Colonic mucosa (tissue), 4 donors: ENCODE data around the gene MYO9A. TPM values are rescaled to one million over a fixed set of nuclear protein-coding genes. Genes with fewer than 3 reads are reported as not detected.

Experiments used
- DNase-seq: peaks from one replicate; pipeline ENCODE4 v3.0.0-alpha.2; 2020
- H3K27ac ChIP-seq: fragments of 200-600 bp; one replicate; pipeline ENCODE4 v1.8.0; 2021
- H3K27me3 ChIP-seq: fragments of 200-600 bp; one replicate; pipeline ENCODE4 v1.8.0; 2021
- H3K36me3 ChIP-seq: fragments of 200-600 bp; one replicate; pipeline ENCODE4 v1.8.0; 2021
- H3K4me1 ChIP-seq: fragments of 200-600 bp; one replicate; pipeline ENCODE4 v1.8.0; 2021; ENCODE audit warnings: mild to moderate bottlenecking
- H3K4me3 ChIP-seq: fragments of 200-600 bp; one replicate; pipeline ENCODE4 v1.8.0; 2021
- H3K9ac ChIP-seq, 2 donors: one replicate each; pipeline ENCODE4 v1.7.0; 2013; ENCODE audit warnings: control low read depth in 2 of 2, low read depth in 2 of 2, low read length in 2 of 2
- H3K9me3 ChIP-seq: fragments of 200-600 bp; one replicate; pipeline ENCODE4 v1.8.0; 2021
- intact Hi-C: fragments of 100-400 bp; cut with DNase I; formaldehyde crosslinking; loops from one replicate; pipeline ENCODE4 v1.14.1; 2022
- total RNA-seq, 2 donors: library from RNA; stranded (reverse); fragmentation: NEBNext Ultra II Directional in 1 of 2; extraction: Animal tissue kit (Norgen Biotek cat#: 25700) in 1 of 2; gene quantifications; one replicate each; pipeline ENCODE4 v1.2.1, GENCODE V29; 2021
- TF ChIP-seq, protein P1 (sequence below): fragments of 200-600 bp; IDR thresholded peaks from one replicate; pipeline ENCODE4 v1.8.0; 2022; ENCODE audit warnings: antibody characterized with exemption, mild to moderate bottlenecking
- donor health status: healthy.
- donor health status: DM: no; HTN: no; CAD: no.
- donor health status: DM: no; HTN: no; CAD: no.

Gene MYO9A
- total RNA-seq, 2 donors from 2014 or later = 27.5 to 34.3 TPM

DNA sequence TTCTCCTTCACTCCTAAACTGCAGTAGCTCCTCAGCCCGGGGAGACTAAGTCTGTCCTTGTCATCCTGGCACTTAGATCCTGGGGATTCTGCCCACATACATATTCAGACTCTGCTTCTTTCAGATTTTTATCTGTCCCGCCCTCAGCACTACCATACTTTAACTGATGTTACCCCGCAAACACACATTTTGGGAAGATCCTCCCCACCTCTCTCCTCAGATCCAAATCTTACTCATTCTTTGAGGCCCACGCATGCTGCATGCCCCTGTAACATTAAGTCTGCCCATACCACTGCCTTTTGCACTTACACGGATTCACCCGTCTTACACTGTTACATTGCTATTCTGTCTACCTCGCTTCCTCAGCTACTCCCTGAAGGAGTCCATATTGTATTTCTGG is 36.4 kb upstream of the MYO9A start:
- no peaks in the 10 kb centered on the region for H3K27me3 ChIP-seq
- DNase-seq = no peak
- H3K4me1 ChIP-seq = no peaks in the 10 kb centered on the region
- H3K27ac ChIP-seq = no peak overlapping the region
- H3K4me3 ChIP-seq = no peak overlapping the region
- H3K9ac ChIP-seq = peak overlapping the region in 1 of 2 donors; percentile 93
- intact Hi-C loops = no loop called here
- TF ChIP-seq, protein P1, sequence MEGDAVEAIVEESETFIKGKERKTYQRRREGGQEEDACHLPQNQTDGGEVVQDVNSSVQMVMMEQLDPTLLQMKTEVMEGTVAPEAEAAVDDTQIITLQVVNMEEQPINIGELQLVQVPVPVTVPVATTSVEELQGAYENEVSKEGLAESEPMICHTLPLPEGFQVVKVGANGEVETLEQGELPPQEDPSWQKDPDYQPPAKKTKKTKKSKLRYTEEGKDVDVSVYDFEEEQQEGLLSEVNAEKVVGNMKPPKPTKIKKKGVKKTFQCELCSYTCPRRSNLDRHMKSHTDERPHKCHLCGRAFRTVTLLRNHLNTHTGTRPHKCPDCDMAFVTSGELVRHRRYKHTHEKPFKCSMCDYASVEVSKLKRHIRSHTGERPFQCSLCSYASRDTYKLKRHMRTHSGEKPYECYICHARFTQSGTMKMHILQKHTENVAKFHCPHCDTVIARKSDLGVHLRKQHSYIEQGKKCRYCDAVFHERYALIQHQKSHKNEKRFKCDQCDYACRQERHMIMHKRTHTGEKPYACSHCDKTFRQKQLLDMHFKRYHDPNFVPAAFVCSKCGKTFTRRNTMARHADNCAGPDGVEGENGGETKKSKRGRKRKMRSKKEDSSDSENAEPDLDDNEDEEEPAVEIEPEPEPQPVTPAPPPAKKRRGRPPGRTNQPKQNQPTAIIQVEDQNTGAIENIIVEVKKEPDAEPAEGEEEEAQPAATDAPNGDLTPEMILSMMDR = no peak
- no peaks in the 10 kb centered on the region for H3K36me3 ChIP-seq
- no peaks in the 10 kb centered on the region for H3K9me3 ChIP-seq

DNA sequence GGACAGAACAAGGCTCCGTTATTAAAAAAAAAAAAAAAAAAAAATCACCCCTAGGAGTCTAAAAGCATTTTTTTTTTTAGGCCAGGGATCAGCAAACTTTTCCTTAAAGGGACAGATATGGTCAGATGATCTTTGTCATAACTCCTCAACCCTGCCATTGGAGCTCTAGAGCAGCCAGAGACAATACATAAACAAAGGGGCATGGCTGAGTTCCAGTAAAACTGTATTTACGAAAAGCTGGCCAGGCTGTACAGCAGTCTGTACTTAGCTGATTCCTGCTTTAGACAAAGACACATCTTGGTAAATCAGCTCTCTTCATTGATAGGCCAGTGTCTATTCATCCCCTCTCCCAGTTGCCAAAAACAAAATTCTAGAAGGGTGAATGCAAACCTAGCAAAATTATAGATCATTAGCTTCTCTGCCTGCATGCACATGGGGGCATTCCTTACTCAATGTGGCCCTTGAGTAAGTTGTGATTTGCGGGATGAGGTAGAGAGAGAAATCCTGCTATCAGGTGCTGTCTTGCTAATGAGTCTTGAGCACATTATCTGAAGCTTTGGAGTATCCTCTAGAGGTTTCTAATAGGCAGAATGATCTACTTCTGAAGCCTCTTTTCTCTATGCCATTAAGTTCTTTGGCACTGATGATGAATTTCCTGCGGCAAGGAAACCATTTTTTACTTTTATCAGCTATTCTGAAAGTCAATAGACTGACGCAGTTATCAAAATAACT is 35.5 kb upstream of the MYO9A start:
- Histone ChIP-seq H3K9me3 (no peaks in the 10 kb centered on the region), H3K9ac (no peak overlapping the region), H3K36me3 (no peaks in the 10 kb centered on the region), H3K27ac (no peak overlapping the region), H3K27me3 (no peaks in the 10 kb centered on the region), H3K4me3 (no peak overlapping the region), H3K4me1 (no peaks in the 10 kb centered on the region)
- intact Hi-C loops = no loop called here
- no peak for DNase-seq
- TF ChIP-seq, protein P1 = no peak

DNA sequence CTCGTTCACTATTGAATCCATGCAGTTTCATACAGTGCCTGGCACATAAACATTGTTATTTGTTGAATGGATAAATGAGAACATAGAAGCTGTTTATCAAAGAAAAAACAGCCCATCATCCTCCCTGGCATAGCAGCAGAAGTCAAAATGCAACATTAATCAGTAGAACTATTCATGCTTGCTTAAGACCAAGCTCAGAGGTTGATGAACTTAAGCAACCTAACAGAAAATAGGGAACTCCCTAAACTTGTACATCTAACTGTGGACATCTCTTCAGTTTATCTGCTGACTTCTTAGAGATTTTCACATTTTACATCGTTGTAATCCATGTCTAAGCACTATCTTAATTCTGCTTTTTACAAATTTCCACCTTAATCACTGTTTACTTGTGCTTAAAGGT is 29.5 kb upstream of the MYO9A start:
- no peak overlapping the region for H3K27ac ChIP-seq
- H3K36me3 ChIP-seq = no peaks in the 10 kb centered on the region
- H3K9ac ChIP-seq = no peak overlapping the region
- no peak for DNase-seq
- H3K9me3 ChIP-seq = no peaks in the 10 kb centered on the region
- intact Hi-C loops = no loop called here
- H3K4me1 ChIP-seq = no peaks in the 10 kb centered on the region
- H3K27me3 ChIP-seq = no peaks in the 10 kb centered on the region
- no peak overlapping the region for H3K4me3 ChIP-seq
- TF ChIP-seq, protein P1 = no peak

DNA sequence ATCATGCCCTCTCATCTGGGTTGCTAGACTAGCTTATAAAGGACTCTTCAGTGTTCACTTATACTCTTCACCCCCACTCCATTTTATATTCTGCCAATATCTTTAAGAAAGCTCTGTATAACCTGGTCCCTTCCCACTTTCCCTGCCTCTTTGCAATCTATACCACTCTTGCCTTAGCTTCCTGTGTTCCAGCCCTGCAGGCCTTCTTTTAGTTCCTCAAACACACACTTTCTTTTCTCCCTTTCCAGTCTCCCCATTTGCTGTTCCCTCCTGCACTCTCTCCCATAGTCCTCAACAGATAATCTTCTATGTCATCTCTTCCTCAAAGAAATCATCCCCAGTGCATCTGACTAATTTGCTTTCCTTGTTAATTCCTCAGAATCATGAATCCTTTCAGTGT is 29.0 kb upstream of the MYO9A start:
- H3K9ac ChIP-seq = no peak overlapping the region
- H3K27me3 ChIP-seq = no peaks in the 10 kb centered on the region
- no peaks in the 10 kb centered on the region for H3K4me1 ChIP-seq
- H3K27ac ChIP-seq = no peak overlapping the region
- H3K9me3 ChIP-seq = no peaks in the 10 kb centered on the region
- TF ChIP-seq, protein P1 = no peak
- no peak for DNase-seq
- intact Hi-C loops = no loop called here
- H3K4me3 ChIP-seq = no peak overlapping the region
- H3K36me3 ChIP-seq = no peaks in the 10 kb centered on the region

DNA sequence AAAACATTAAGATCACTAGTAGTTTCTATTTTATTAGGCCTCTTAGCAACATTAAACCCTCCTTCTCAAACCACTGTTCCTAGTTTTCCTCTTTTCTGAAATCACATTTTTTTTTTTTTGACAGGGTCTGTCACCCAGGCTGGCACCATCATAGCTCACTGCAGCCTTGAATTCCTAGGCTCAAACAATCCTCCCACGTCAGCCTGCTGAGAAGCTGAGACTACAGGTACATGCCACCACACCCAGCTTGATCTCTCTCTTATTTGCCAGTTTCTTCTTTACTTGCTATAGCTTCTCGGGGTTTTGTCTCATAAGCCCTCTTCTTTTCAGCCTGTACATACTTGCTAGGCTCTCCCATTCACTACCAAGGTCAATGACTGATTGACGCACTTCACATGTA is 28.3 kb upstream of the MYO9A start:
- Histone ChIP-seq H3K9ac (no peak overlapping the region), H3K4me3 (no peak overlapping the region), H3K27ac (no peak overlapping the region), H3K4me1 (no peaks in the 10 kb centered on the region), H3K36me3 (no peaks in the 10 kb centered on the region), H3K9me3 (no peaks in the 10 kb centered on the region), H3K27me3 (no peaks in the 10 kb centered on the region)
- intact Hi-C loops = no loop called here
- TF ChIP-seq, protein P1 = no peak
- DNase-seq = no peak
